Measurements from ENCODE around the gene RAP1GDS1. TPM values are rescaled to one million over a fixed set of nuclear protein-coding genes. Genes with fewer than 3 reads are reported as not detected.

Gene RAP1GDS1, protein sequence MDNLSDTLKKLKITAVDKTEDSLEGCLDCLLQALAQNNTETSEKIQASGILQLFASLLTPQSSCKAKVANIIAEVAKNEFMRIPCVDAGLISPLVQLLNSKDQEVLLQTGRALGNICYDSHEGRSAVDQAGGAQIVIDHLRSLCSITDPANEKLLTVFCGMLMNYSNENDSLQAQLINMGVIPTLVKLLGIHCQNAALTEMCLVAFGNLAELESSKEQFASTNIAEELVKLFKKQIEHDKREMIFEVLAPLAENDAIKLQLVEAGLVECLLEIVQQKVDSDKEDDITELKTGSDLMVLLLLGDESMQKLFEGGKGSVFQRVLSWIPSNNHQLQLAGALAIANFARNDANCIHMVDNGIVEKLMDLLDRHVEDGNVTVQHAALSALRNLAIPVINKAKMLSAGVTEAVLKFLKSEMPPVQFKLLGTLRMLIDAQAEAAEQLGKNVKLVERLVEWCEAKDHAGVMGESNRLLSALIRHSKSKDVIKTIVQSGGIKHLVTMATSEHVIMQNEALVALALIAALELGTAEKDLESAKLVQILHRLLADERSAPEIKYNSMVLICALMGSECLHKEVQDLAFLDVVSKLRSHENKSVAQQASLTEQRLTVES
- 25.0 TPM for total RNA-seq

DNA sequence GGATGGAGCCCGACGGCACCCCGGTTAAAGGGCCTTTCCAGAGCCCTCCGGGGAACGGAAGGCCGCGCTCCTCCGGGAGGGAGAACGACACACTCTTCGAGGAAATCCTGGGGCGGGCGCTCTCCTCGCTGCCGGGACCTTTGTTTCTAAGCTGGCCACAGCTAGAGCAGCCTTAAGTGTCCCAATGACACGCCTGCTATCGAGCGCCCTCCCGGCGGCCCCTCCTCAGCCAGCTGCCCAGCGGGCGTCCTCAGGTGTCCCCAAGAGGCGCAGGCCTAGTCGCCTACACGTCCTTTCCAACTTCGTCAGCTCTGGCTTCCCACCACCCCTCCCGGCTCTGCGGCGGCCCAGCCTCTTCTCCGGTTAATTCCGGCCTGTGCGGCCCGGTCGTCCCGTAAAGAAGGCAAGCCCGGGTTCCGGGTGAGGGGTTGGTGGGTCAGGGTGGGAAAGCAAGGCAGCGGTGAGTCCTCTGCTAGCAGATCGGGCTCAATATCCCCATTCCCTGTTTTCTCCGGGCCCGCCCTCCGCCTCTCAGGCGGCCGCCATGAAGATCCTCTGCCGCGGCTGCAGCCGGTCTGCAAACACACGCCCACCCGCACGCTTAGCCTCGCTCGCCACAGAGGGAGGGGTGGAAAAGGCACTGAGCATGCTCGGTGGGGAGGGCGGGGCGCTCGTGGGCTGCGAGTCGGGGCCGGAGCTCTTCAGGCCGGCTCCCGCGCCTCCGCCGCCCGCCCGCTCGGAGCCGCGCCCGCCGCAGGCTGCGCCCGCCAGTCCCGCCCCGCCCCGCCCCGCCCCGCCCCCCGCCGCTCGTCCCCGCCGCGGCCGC lies at the start of gene RAP1GDS1:
Gene RAP1GDS1 (plus strand): TSS at position 806 of the 826 bp plus-strand sequence. CDS start 182 bp downstream, outside the sequence.
- DNase-seq (ENCODE audit: low read depth in 2 of 3, low spot score in 2 of 3): peak; percentile 74 to 96 (median 95)

DNA sequence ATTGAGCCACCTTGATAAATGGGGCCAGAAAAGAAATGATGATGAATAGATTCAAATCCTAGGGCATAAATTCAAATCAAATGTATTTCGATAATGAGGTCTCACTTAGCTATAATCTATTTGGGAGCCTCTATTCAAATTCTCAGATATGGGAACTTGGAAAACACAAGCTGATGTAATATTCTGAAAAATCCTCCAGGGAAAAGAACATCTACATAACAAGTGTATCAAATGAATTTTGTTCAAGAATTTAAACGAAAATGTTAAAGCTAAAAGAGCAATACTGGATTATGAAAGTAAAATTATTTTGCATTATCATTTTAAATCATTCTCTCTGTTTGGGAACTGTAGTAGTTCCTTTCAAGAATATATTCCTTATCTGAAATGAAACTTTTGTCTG lies 38.9 kb upstream of the RAP1GDS1 start:
- no peak for DNase-seq (ENCODE audit: low read depth in 2 of 3, low spot score in 2 of 3)

DNA sequence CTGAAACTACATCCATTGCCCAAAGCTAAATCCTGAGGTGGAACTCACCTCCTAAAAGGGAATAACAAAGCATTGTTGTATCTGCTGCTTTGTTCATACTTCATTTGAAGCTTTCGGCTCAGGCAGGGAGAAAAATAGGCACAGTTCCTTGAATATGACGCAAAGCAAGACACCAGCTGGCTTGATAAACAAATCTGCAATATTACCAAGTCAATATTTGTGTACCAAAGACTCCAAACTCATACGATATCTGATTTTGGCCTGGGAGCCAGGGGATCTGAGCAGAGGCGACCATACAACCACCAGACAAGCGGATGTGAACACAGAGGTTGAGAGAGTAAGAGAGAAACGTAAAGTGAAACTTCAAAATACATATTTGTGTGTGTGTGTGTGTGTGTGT lies 34.8 kb upstream of the RAP1GDS1 start:
- no peak for DNase-seq (ENCODE audit: low read depth in 2 of 3, low spot score in 2 of 3)

DNA sequence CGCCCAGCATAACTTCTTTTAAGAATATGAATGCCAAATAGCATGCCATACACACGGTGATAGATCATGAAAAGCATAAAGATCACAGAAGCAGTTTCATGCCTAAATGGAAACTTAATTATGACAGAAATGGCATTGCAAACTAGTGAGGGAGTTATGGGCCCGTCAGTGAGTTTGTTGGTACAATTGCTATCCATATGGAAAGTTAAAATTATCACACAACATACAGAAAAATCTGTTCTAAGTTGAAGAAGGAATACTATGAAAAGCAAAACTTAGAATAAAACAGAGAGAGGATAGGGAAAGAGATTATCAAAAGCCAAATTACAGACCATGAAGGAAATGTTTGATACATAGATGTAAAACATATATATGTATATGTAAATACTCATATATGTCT lies 30.2 kb upstream of the RAP1GDS1 start:
- no peak for DNase-seq (ENCODE audit: low read depth in 2 of 3, low spot score in 2 of 3)

DNA sequence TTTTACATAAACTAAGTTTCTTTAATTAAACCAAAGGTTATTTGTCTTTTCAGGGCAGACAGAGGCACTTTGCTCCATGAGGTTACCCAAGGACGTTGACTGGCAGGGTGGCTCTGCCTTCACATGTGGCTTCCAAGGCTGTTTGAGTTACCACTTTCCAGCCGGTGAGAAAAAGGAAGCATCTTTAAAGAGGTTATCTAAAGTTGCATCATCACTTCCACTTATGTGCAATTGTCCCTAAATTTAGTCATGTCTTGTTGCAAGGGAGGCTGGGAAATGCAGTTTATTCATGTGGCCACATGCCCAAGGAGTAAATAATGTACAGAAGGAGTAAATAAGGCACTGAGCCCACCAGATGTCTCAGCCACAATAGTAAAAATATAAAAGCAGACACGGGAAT lies 29.0 kb upstream of the RAP1GDS1 start:
- DNase-seq (ENCODE audit: low read depth in 2 of 3, low spot score in 2 of 3): peak in 2 of 3 donors; percentile 44 to 81

DNA sequence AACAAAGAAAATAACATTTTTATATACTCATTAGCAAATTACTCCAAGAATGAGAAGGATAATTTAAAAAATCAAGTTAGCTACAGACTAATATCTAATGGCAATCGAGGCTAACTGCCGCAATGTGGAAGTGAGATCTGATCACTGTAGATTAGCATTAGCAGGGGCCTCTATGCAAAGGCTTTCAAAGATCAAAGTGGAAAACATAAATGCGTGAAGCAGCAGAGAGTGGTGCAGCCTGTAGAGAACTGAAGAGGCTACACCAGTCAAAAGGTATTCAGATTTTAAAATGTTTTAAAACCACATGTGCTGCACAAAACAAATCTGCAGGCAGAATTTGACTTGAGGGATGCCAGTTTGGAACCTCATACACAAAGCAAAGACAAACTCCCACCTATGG lies 24.0 kb upstream of the RAP1GDS1 start:
- DNase-seq (ENCODE audit: low read depth in 2 of 3, low spot score in 2 of 3): no peak

DNA sequence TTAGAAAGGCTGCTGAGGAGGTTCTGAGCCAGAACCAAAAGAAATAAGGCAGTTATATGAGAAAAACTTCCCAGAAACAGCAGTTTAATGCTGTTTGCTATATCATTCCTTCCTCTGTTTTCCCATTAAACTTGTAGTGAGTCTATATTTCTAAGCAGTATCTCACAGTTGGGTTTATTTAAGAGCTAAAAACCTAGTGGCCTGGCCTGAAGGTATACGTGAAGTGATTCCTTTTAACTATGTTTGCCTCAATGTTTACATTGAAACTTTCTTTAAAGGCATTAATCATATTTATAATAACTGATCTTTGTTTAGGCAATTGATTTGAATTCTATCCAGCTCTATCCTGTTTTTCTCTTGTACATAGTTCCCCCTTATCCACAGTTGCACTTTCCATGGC lies 19.1 kb upstream of the RAP1GDS1 start:
- no peak for DNase-seq (ENCODE audit: low read depth in 2 of 3, low spot score in 2 of 3)

DNA sequence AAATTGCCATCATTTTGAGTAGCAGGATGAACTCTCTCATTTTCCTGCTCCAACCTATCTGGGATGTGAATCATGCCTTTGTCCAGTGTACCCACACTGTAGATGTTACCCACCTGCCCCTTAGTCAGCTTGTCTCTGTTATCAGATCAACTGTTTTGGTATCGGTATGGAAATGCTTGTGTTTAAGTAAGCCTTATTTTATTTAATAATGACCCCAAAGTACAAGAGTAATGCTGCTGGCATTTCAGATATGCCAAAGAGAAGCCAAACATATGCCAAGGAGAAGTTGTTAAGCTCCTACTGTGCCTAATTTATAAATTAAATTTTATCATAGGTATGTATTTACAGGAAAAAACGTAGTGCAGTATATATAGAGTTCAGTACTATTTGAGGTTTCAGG lies 18.6 kb upstream of the RAP1GDS1 start:
- no peak for DNase-seq (ENCODE audit: low read depth in 2 of 3, low spot score in 2 of 3)

DNA sequence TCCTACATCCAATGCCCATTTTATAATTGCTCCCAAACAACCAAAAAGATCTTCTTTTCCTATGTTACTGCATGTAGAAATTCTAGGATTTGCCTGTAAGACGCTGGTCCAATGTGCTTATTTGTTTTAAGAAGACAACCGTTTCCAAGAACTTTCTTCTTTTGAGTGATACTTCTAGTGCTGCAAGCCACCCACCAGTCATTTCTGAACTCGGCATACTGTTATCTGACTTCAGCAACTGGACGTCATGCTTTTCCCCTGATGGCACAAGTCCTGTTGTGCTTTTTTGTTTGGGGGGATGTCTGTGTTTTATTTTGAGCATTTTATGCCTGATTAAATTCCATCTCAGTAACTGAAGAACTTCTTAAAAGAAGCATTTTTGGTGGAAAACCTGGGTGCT lies 16.0 kb upstream of the RAP1GDS1 start:
- DNase-seq (ENCODE audit: low read depth in 2 of 3, low spot score in 2 of 3): no peak

DNA sequence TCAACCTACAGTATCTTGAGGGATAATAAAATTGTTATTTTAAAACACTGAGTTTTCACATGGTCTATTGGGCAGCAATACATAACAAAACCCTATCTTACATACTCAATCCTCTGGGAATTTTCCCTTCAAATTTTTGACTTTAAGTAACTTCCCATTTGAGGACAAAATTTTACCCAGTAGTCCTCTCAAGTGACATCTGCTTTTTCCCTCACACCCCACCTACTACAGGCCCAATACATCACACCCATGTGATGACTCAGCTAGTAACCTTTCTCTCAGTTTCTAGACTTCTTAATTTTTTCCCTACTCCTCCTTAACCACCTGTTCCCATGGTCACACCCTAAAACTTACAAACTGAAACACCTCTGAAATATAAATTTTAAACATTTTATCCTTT lies 12.2 kb upstream of the RAP1GDS1 start:
- DNase-seq (ENCODE audit: low read depth in 2 of 3, low spot score in 2 of 3): no peak

DNA sequence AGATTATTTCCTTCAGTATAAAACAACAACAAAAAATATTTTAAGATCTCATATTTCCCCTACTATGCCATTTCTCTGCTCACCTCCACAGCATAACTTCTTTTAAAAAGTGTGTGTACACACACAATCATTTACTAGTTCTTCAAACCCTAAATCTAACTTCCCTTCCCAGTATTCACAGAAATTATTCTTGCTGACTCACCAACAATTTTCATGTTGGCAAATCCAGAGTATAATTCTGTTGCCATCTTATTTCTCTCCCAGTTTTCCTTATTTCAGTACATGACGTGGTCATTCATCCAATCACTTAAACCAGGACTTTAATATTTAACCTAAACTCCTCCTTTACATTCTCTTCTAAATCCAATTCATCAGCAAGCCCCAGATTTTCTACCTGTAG lies 11.4 kb upstream of the RAP1GDS1 start:
- no peak for DNase-seq (ENCODE audit: low read depth in 2 of 3, low spot score in 2 of 3)

DNA sequence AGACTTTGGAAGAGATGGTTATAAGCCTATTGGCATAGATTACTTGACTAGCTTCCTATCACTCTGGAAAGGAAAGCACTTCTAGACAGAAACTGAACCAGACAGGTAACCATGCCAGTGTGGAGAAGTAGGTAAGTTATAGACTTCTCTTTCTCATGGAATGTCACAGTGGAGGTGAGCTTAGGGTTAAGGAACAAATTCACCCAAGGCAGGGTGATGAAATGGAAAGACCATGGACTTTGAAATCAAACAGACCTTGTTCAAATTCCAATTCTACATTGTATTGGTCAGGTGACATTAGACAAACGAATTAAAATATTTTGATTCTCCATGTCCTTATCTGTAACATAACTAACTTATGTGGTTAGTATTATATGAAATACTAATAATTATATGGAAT lies 7.7 kb upstream of the RAP1GDS1 start:
- DNase-seq (ENCODE audit: low read depth in 2 of 3, low spot score in 2 of 3): no peak

DNA sequence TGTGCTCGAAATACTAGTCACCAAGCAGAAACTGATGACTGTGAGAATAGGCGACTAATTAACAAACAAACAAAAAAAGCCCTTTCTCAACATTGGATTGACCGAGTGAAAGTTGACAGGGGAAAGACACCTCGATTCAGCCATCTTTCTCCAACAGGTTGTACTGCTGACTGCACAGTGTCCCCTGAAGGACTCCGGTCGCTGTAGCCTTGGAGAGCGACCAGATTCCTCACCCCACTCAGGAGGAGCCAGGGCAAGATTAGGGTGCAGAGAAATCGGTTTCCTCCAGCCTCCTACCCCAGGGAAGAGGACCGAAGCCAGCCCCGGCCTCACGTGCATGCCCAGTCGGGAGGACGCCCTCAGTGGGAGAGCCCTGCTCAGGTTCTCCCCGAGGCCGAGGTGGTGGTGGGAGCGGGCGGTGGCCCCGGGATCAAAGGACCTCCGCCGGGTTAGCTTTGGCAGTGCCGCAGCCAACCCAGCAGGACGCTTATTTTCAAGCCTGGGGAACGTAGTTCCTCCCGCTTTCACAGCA lies 1.1 kb upstream of the RAP1GDS1 start:
- DNase-seq (ENCODE audit: low read depth in 2 of 3, low spot score in 2 of 3): peak in 1 of 3 donors; percentile 13

DNA sequence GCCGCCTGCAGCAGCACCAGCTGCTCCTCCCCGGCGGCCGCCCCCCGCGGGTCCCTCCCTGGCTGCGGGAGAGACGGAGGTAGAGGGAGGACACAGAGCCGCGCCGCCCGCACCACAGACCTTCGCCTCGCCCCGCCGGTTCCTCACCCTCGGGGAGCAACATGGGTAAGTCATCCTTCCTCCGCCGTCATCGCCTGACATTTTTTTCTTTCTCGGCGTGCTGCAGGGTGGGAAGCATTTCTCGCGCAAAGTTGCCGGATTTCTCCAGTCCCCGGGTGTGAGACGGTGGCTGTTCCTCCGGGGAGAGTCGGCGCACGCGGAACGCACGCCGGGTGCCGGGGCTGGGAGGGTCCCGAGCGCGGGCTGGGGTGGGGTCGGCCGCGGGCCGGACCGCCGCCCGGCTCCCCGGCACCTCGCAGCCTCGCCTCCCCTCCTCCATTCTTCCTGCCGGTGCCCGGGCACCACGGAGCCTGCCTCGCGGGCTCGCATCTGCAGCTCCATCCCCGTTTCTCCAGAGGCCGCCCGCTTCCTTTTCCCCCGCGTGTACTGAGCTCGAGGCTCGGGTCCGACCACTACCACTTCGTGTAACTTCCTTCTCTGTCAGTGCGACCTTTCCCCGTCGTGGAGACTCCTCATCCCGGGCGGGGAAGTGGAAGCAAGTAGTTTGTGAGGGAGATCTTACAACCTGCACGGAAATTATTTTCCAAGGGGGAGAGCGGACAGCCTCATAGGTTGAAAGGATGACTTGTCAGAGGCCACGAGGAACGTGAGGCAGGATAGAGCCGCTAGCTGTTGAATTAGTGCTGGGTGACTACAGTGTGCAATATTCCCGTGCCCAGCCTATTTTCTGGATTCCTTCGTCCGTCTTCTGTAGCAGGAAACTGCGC lies 464 bp downstream of the RAP1GDS1 start:
- peak; percentile 23 to 75 (median 33) for DNase-seq (ENCODE audit: low read depth in 2 of 3, low spot score in 2 of 3)

DNA sequence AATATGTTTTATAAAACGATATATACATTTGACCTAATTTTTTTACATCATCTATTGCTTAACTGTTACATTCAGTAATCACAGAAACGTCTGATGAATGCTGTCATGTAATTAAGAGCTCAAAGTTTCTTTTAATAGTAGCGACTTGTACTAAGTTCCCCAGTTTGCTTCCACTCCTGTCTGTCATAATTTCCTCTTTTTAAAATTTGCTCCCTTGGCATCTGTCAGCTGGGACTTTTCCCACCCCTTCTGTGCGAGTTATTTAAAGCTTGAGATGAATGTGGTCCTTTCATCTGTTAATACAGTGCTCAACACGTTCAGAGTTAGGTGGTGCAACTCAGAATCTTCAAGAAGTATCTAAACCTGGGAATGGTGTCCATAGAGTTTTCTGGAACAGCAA lies 1.2 kb downstream of the RAP1GDS1 start:
- peak in 2 of 3 donors; percentile 18 to 19 for DNase-seq (ENCODE audit: low read depth in 2 of 3, low spot score in 2 of 3)

DNA sequence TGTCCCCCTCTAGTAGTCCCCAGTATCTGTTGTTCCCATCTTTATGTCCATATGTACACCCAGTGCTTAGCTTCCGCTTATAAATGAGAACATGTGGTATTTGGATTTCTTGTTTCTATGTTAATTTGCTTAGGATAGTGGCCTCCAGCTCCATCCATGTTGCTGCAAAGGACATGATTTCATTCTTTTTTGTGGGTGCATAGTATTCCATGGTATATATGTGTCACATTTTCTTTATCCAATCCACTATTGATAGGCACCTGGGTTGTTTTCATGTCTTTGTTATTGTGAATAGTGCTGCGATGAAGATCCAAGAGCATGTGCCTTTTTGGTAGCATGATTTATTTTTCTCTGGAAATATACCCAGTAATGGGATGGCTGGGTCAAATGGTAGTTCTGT lies 6.3 kb downstream of the RAP1GDS1 start:
- no peak for DNase-seq (ENCODE audit: low read depth in 2 of 3, low spot score in 2 of 3)

DNA sequence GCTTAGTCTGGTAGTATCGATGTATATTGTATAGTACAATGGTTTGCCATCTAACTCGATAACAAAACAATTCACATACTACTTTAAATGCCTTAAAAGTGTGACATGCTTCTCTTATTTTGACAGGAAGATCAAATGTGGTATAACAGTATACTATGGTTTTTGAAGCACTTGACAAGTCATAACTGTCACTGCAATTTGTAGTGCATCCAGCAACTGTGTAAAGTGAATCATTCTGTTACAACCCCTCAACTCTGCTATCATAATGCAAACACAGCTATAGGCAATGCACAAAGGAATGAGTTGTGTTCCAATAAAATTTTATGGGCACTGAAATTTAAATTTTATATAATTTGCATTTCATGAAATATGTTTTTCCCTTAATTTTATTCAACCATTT lies 14.0 kb downstream of the RAP1GDS1 start:
- no peak for DNase-seq (ENCODE audit: low read depth in 2 of 3, low spot score in 2 of 3)

DNA sequence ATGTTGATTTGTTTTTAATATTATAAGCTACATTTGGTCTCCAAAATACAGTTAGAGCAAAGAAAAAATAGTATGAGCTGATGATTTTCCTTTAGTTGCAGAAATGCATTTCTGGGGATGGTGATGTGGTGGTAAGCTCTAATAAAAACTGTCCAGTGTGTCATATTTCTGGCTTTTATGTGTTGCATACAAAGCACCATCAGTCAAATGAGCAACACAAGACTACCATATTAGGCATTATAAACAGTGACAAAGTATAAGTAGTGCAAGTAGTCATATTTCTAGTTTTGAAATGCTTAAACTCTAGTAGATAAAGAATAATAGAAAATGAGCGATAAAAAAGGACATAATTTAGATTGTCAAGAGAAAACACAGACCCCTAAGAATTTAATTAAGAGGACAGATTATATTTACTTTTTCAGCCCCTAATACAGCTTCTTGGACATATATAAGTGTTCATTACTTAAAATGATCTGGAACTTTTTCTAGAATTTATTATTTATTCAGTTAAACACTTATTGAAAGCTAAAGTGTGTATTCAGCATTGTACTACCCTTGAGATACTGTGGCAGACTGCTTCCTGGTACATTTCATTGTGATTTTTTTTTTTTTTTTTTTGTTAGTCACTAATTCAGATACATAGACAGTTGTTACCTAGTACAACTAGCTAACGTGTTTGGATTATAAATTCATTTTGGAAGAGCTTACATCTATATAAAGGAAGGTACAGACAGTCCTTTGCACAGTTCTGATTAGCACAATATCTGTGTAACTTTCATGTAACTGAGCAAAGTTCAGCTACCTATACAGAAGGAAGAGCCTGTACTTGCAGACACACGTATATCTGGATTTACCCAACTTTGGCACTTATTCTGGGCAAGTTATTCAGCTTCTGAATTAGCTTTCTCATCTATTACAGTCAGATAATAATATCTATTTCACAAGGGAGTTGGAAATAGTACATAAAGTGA lies 22.3 kb downstream of the RAP1GDS1 start:
- no peak for DNase-seq (ENCODE audit: low read depth in 2 of 3, low spot score in 2 of 3)

DNA sequence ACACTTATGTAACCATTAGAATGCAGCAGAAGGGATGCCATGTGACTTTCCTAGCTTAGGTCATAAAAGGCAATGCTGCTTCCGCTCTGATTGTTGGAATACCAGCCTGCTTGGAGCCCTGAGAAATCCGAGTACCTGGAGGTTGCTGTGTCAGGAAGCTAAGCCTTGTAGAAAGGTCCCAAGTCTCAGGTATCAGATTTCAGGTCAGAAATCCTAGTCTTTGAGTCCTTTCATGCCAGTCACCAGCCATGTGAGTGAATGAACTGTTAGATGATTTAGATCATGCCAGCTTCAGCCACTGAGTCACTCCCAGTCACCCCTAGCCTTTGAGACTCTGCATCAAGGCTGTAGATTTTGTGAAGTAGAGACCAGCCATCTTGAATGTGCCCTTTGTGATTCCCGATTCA lies 23.5 kb downstream of the RAP1GDS1 start:
- DNase-seq (ENCODE audit: low read depth in 2 of 3, low spot score in 2 of 3): no peak
